Neuronal stem cell (in vitro differentiated cells): ENCODE measurements around the gene CYP11A1.

Experiments
- DNase-seq: peaks from one replicate; pipeline ENCODE4 v3.0.0-alpha.2; 2013; ENCODE audit warnings: low spot score
- H2AFZ ChIP-seq: one replicate; pipeline ENCODE4 v1.6.1; 2013; ENCODE audit warnings: mild to moderate bottlenecking, low read length, inconsistent platforms
- H2AK5ac ChIP-seq: 2 replicates; pipeline ENCODE4 v1.6.1; 2013; ENCODE audit warnings: low read depth, mild to moderate bottlenecking, inconsistent platforms, low read length, moderate library complexity, mixed read lengths
- H2BK120ac ChIP-seq: 2 replicates; pipeline ENCODE4 v1.6.1; 2013; ENCODE audit warnings: low read depth, mild to moderate bottlenecking, inconsistent platforms, low read length, moderate library complexity, mixed read lengths
- H2BK12ac ChIP-seq: one replicate; pipeline ENCODE4 v1.6.1; 2013; ENCODE audit warnings: low read length, inconsistent platforms
- H2BK15ac ChIP-seq: 2 replicates; pipeline ENCODE4 v1.6.1; 2013; ENCODE audit warnings: mild to moderate bottlenecking, low read length, inconsistent platforms, mixed read lengths
- H2BK5ac ChIP-seq: one replicate; pipeline ENCODE4 v1.6.1; 2013; ENCODE audit warnings: inconsistent platforms, mild to moderate bottlenecking, low read length, moderate library complexity
- H3K14ac ChIP-seq: one replicate; pipeline ENCODE4 v1.6.1; 2013; ENCODE audit warnings: low read length, inconsistent platforms
- H3K18ac ChIP-seq: 2 replicates; pipeline ENCODE4 v1.6.1; 2013; ENCODE audit warnings: low read length, inconsistent platforms
- H3K23ac ChIP-seq: 2 replicates; pipeline ENCODE4 v1.6.1; 2013; ENCODE audit warnings: low read depth, mild to moderate bottlenecking, mixed read lengths, low read length, inconsistent platforms; ENCODE audit not compliant: poor library complexity
- H3K27ac ChIP-seq: replicated peaks from 3 replicates; pipeline ENCODE4 v1.5.1; 2013; ENCODE audit warnings: low read length, inconsistent platforms
- H3K27me3 ChIP-seq, 3 experiments: 2 replicates each; pipeline ENCODE4 v1.6.1; 2013; ENCODE audit warnings: low read length in 3 of 3, mild to moderate bottlenecking in 2 of 3, inconsistent platforms in 1 of 3, low read depth in 1 of 3, mixed read lengths in 1 of 3, moderate library complexity in 1 of 3; ENCODE audit not compliant: control insufficient read depth in 3 of 3, insufficient read depth in 3 of 3
- H3K36me3 ChIP-seq, 2 donors: replicated peaks in 1 of 2; 2 replicates each; pipeline ENCODE4 v1.6.1; 2013; ENCODE audit warnings: low read length in 2 of 2; ENCODE audit not compliant: control insufficient read depth in 2 of 2, insufficient read depth in 2 of 2
- H3K4ac ChIP-seq: 2 replicates; pipeline ENCODE4 v1.6.1; 2013; ENCODE audit warnings: inconsistent platforms, mild to moderate bottlenecking, low read length, moderate library complexity
- H3K4me1 ChIP-seq, 2 donors: 1 replicate in 1 of 2; 2 replicates in 1 of 2; pipeline ENCODE4 v1.6.1; 2013; ENCODE audit warnings: low read length in 2 of 2, low read depth in 1 of 2; ENCODE audit not compliant: control insufficient read depth in 2 of 2, insufficient read depth in 1 of 2
- H3K4me2 ChIP-seq: one replicate; pipeline ENCODE4 v1.6.1; 2013; ENCODE audit warnings: mild to moderate bottlenecking, low read length, inconsistent platforms; ENCODE audit not compliant: insufficient read depth, poor library complexity, severe bottlenecking
- H3K4me3 ChIP-seq, 2 donors: 2 replicates each; pipeline ENCODE4 v1.5.1; 2013; ENCODE audit warnings: low read length in 2 of 2, mild to moderate bottlenecking in 2 of 2, inconsistent platforms in 1 of 2, moderate library complexity in 1 of 2
- H3K79me1 ChIP-seq: one replicate; pipeline ENCODE4 v1.6.1; 2013; ENCODE audit warnings: low read depth, mild to moderate bottlenecking, inconsistent platforms, low read length, moderate library complexity
- H3K9ac ChIP-seq: one replicate; pipeline ENCODE4 v1.6.1; 2013; ENCODE audit warnings: mild to moderate bottlenecking, low read depth, low read length, inconsistent platforms; ENCODE audit not compliant: poor library complexity
- H3K9me3 ChIP-seq, 2 donors: replicated peaks in 1 of 2; 2 replicates each; pipeline versions ENCODE3 to v1.6.1; 2013; ENCODE audit warnings: low read length in 2 of 2, mild to moderate bottlenecking in 2 of 2, inconsistent platforms in 1 of 2, low read depth in 1 of 2, mixed read lengths in 1 of 2, moderate library complexity in 1 of 2; ENCODE audit not compliant: control insufficient read depth in 2 of 2, insufficient read depth in 1 of 2
- H4K8ac ChIP-seq: one replicate; pipeline ENCODE4 v1.6.1; 2013; ENCODE audit warnings: low read depth, mild to moderate bottlenecking, inconsistent platforms, low read length, moderate library complexity
- H4K91ac ChIP-seq: one replicate; pipeline ENCODE4 v1.6.1; 2013; ENCODE audit warnings: low read length, low read depth, mild to moderate bottlenecking, inconsistent platforms; ENCODE audit not compliant: poor library complexity
- WGBS, 2 donors: extraction: QIAGEN DNeasy Blood & Tissue Kit; methylation state at CpG; one replicate each; pipeline ENCODE4 v1.1.7; 2013; ENCODE audit warnings: missing lambda C conversion rate in 2 of 2, mixed read lengths in 1 of 2; ENCODE audit not compliant: insufficient read length in 2 of 2, insufficient replicate concordance in 1 of 2; ENCODE audit errors: extremely low coverage in 2 of 2; 5-methylcytosine and 5-hydroxymethylcytosine counted together

Gene CYP11A1

GRCh38 chr15:74381481-74381880, 14.0 kb upstream of the CYP11A1 start:
- peaks cover 0 to 36% (median 0%) of the 10 kb centered on the region in 3 experiments for H3K27me3 ChIP-seq
- no peak overlapping the region for H2AK5ac ChIP-seq
- no peaks in the 10 kb centered on the region for H3K9me3 ChIP-seq
- H3K79me1 ChIP-seq = no peaks in the 10 kb centered on the region
- H3K4me3 ChIP-seq = no peak overlapping the region
- H2BK12ac ChIP-seq = no peak overlapping the region
- no peak overlapping the region for H3K4me2 ChIP-seq
- H4K8ac ChIP-seq = no peak overlapping the region
- no peak overlapping the region for H3K14ac ChIP-seq
- no peak overlapping the region for H3K27ac ChIP-seq
- DNase-seq = no peak
- H3K36me3 ChIP-seq = no peaks in the 10 kb centered on the region
- no peak overlapping the region for H2BK15ac ChIP-seq
- no peak overlapping the region for H3K18ac ChIP-seq
- H2BK5ac ChIP-seq = no peak overlapping the region
- no peak overlapping the region for H3K9ac ChIP-seq
- no peak overlapping the region for H3K23ac ChIP-seq
- H2AFZ ChIP-seq = no peak overlapping the region
- H4K91ac ChIP-seq = no peak overlapping the region
- no peak overlapping the region for H2BK120ac ChIP-seq
- no CpG with 5 or more reads among the region's 5 CpGs for WGBS, 2 donors
- H3K4me1 ChIP-seq = peaks cover 3 to 13% of the 10 kb centered on the region in 2 donors
- H3K4ac ChIP-seq = no peak overlapping the region

DNA sequence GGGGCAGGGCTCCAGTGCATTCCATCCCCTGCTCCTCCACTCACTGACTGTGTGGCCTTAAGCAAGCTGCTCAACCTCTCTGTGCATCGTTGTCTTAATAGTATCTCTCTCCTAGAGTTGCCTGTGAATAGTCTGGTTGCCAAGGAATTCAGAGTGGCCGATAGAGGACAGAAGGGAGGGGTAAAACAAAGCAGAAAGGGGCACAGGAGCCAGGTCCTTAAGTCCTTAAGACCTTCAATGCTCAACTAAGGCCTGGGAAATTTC, 13.7 kb upstream of the CYP11A1 start:
- DNase-seq = no peak
- H3K27me3 ChIP-seq = peaks cover 0 to 36% (median 0%) of the 10 kb centered on the region in 3 experiments
- H2AK5ac ChIP-seq = no peak overlapping the region
- no peaks in the 10 kb centered on the region for H3K36me3 ChIP-seq
- no peak overlapping the region for H4K91ac ChIP-seq
- no peak overlapping the region for H3K27ac ChIP-seq
- no peak overlapping the region for H3K9ac ChIP-seq
- no peak overlapping the region for H3K18ac ChIP-seq
- H3K14ac ChIP-seq = no peak overlapping the region
- no peaks in the 10 kb centered on the region for H3K79me1 ChIP-seq
- H3K4ac ChIP-seq = no peak overlapping the region
- WGBS, 2 donors = no CpG with 5 or more reads among the region's 2 CpGs
- no peak overlapping the region for H3K23ac ChIP-seq
- peaks cover 3 to 11% of the 10 kb centered on the region in 2 donors for H3K4me1 ChIP-seq
- no peak overlapping the region for H2BK5ac ChIP-seq
- no peak overlapping the region for H4K8ac ChIP-seq
- no peak overlapping the region for H2BK120ac ChIP-seq
- no peak overlapping the region for H2BK15ac ChIP-seq
- H3K9me3 ChIP-seq = no peaks in the 10 kb centered on the region
- H3K4me3 ChIP-seq = no peak overlapping the region
- no peak overlapping the region for H3K4me2 ChIP-seq
- H2AFZ ChIP-seq = no peak overlapping the region
- no peak overlapping the region for H2BK12ac ChIP-seq

DNA sequence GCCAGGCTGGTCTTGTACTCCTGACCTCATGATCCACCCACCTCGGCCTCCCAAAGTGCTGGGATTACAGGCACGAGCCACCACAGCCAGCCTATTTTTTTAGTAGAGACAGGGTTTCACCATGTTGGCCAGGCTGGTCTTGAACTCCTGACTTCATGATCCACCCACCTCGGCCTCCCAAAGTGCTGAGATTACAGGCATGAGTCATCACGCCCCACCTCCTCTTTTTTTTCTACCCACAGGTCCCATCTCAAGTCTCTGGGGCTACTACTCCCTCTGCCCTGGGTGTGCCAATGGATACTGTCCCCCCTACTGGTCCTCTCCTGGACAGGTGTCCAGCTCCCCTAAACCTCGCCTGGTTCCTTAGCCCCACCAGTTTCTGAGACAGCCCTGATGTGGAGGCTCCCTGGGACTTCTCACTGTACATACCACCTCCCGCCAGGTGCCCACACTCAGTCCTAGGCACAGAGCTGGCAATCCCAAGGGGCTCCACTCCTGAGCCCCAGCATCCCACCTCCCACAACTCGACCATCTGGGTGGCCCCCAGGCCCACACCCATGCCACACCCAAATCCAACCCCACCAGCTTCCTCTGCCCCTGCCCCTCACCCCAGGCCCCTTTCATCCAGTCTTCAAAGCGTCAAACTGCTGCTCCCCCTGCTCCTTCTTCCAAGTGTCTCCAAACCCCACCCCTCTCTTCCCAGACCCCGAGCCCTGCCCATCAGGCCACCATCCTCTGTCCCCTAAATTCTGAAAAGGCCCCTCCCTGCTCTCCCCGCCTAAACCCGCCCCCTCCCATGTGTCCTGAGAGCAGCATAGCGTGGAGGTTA, 13.1 kb upstream of the CYP11A1 start:
- no peak overlapping the region for H2BK12ac ChIP-seq
- no CpG with 5 or more reads among the region's 12 CpGs for WGBS, 2 donors

GRCh38 chr15:74378848-74379247, 11.4 kb upstream of the CYP11A1 start:
- Histone ChIP-seq H3K9ac (no peak overlapping the region), H3K4me1 (peaks cover 2 to 7% of the 10 kb centered on the region in 2 donors), H3K27me3 (peaks cover 0 to 33% (median 7%) of the 10 kb centered on the region in 3 experiments), H3K36me3 (no peaks in the 10 kb centered on the region), H2BK5ac (no peak overlapping the region), H2AK5ac (no peak overlapping the region), H3K4me3 (no peak overlapping the region), H2AFZ (peak overlapping the region; percentile 35), H2BK12ac (no peak overlapping the region), H4K91ac (no peak overlapping the region), H2BK15ac (no peak overlapping the region), H3K18ac (no peak overlapping the region), H4K8ac (no peak overlapping the region), H2BK120ac (no peak overlapping the region), H3K27ac (no peak overlapping the region), H3K4me2 (no peak overlapping the region), H3K4ac (no peak overlapping the region), H3K14ac (no peak overlapping the region), H3K79me1 (no peaks in the 10 kb centered on the region), H3K9me3 (no peaks in the 10 kb centered on the region), H3K23ac (peak overlapping the region; percentile 23)
- DNase-seq = no peak
- no CpG with 5 or more reads among the region's 9 CpGs for WGBS, 2 donors

More for the DNA sequence above, 13.1 kb upstream of the CYP11A1 start:
- H3K4me2 ChIP-seq = no peak overlapping the region
- H2AK5ac ChIP-seq = peak overlapping the region; percentile 21
- peaks cover 0 to 37% (median 0%) of the 10 kb centered on the region in 3 experiments for H3K27me3 ChIP-seq
- H4K8ac ChIP-seq = no peak overlapping the region
- no peak for DNase-seq
- peak overlapping the region; percentile 49 for H2BK15ac ChIP-seq
- no peak overlapping the region for H3K14ac ChIP-seq
- H3K27ac ChIP-seq = no peak overlapping the region
- H3K9ac ChIP-seq = no peak overlapping the region
- H2BK120ac ChIP-seq = no peak overlapping the region
- no peak overlapping the region for H3K23ac ChIP-seq
- no peak overlapping the region for H2BK5ac ChIP-seq
- no peak overlapping the region for H3K18ac ChIP-seq
- H3K36me3 ChIP-seq = no peaks in the 10 kb centered on the region
- H3K4ac ChIP-seq = no peak overlapping the region
- peaks cover 3 to 6% of the 10 kb centered on the region in 2 donors for H3K4me1 ChIP-seq
- no peak overlapping the region for H4K91ac ChIP-seq
- H3K79me1 ChIP-seq = no peaks in the 10 kb centered on the region
- no peak overlapping the region for H3K4me3 ChIP-seq
- no peaks in the 10 kb centered on the region for H3K9me3 ChIP-seq
- no peak overlapping the region for H2AFZ ChIP-seq
